Esophagus mucosa (tissue), 1 donor: Measurements from ENCODE around the gene PIGU. TPM values are rescaled to one million over a fixed set of nuclear protein-coding genes. Genes with fewer than 3 reads are reported as not detected.
"Not testable (repeated sequence)": the region's sequence is repeated elsewhere in the genome, so short reads cannot be mapped to it uniquely, and the experiment has no call there.

Experiments
- ATAC-seq: fragments of 200-7000 bp; cut with Tn5 transposase; one replicate; pipeline ENCODE4 v1.9.1; 2020
- total RNA-seq: library from RNA; stranded (reverse); gene quantifications from one replicate; pipeline ENCODE4 v1.2.4, GENCODE V29; 2023
- donor health status: DM: yes; HTN: yes; CAD: no.

Gene PIGU, protein sequence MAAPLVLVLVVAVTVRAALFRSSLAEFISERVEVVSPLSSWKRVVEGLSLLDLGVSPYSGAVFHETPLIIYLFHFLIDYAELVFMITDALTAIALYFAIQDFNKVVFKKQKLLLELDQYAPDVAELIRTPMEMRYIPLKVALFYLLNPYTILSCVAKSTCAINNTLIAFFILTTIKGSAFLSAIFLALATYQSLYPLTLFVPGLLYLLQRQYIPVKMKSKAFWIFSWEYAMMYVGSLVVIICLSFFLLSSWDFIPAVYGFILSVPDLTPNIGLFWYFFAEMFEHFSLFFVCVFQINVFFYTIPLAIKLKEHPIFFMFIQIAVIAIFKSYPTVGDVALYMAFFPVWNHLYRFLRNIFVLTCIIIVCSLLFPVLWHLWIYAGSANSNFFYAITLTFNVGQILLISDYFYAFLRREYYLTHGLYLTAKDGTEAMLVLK
- total RNA-seq, result 15.5 TPM

DNA sequence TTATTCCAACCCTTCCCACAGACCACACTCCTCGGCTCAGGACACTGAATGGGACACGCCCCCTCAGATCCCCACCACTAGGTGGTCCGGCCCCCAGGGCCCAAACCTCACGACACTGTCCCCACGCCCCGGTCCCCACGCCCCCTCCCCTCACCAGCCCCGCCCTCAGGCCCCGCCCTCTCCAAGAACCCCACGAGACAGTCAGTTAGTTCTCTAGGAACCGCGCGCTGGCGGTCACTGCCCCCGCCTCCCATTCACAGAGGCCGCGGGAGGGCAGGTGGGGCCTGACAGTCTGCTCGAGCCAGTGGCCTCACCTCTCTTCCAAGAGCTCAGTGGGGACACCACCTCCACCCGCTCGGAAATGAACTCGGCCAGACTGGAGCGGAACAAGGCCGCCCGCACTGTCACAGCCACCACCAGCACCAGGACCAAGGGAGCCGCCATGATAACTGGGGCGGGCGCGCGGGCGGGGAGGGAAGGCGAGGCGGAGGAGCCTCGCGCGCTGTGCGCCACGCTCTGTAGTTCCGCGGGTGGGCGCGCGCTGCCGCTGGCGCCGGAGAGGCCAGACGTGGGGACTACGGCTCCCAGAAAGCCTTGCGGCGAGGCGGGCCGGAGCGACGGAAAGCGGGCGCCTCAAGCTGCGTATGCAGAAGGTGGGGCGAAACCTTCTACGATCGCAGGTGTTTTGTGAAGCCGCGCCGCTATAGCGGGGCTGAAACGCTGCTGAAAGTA, at the start of gene PIGU:
Gene PIGU (minus strand): TSS at position 451 of the 732 bp plus-strand sequence. CDS start 7 bp downstream, at position 444.
- peak; percentile 98 for ATAC-seq

- ATAC-seq, result no peak
Observed at GRCh38 chr20:34724172-34724571, 47.3 kb upstream of the PIGU start.

- not testable (repeated sequence) for ATAC-seq
Observed at GRCh38 chr20:34722560-34722959, 45.7 kb upstream of the PIGU start.

GRCh38 chr20:34720266-34720665, 43.4 kb upstream of the PIGU start:
- ATAC-seq, result no peak

DNA sequence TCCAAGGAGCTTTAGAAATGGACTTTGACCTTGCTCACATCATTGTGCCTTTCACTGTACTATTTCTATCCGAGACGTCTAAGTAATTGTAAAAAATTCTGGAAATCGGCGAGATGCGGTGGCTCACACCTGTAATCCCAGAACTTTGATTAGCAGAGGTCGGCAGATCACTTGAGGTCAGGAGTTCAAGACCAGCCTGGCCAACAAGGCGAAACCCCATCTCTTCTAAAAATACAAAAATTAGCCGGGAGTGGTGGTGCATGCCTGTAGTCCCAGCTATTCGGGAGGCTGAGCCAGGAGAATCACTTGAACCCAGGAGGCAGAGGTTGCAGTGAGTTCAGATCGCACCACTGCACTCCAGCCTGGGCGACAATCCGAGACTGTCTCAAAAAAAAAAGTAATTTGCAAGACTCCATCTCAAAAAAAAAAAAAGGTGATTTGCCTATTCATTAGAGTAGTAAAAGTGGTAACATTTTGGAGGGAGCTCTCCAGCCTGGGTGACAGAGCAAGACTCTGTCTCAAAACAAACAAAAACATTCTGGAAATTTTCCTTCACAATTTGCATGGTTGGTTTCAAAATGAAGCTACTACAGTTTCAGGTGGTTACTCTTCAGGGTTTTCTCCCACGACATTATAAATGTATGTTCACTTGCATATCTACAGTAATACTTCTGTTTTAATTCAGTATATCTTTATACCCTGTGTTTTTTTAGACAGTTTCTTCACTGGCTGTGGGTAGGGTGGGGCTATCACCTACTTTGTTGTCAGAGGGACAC, 42.5 kb upstream of the PIGU start:
- ATAC-seq, result not testable (repeated sequence)

GRCh38 chr20:34717230-34718095, 40.6 kb upstream of the PIGU start:
- no peak for ATAC-seq

GRCh38 chr20:34716921-34717229, 40.0 kb upstream of the PIGU start:
- ATAC-seq, result no peak

GRCh38 chr20:34715384-34715783, 38.5 kb upstream of the PIGU start:
- peak; percentile 52 for ATAC-seq

- not testable (repeated sequence) for ATAC-seq
Observed at GRCh38 chr20:34713944-34714515, 37.1 kb upstream of the PIGU start.

- ATAC-seq, result peak; percentile 38
Observed at GRCh38 chr20:34713194-34713943, 36.5 kb upstream of the PIGU start.

- ATAC-seq, result no peak
Observed at GRCh38 chr20:34712525-34713192, 35.8 kb upstream of the PIGU start.

DNA sequence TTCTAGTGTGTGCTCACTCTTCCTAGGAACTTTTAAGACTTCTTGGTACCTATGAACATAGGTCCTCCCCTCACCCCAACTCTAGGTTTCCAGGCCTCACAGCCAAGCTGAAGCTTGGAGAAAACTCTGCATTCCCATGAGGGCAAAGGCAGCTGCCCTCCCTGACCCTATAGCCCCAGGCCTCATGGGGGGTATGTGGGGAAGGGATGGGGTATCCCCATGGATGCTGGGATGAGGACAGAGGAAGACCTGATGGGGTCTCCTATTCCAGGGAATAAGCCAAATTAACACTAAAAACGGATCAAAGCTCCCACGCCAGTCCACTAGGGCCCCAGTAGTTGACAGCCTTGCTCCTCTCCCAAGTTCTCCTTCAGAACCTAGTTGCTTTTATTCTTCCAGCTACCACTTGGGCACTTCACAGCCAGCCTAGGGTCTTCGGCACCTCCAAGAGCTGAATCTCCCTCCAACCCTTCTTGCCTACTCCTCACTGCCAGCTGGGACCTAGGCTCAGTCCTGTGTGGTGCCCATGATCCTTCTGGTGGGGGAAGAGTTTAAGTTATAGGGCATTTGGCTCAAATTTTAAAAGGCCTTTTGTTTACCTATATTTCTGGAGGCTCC, 35.0 kb upstream of the PIGU start:
- no peak for ATAC-seq

DNA sequence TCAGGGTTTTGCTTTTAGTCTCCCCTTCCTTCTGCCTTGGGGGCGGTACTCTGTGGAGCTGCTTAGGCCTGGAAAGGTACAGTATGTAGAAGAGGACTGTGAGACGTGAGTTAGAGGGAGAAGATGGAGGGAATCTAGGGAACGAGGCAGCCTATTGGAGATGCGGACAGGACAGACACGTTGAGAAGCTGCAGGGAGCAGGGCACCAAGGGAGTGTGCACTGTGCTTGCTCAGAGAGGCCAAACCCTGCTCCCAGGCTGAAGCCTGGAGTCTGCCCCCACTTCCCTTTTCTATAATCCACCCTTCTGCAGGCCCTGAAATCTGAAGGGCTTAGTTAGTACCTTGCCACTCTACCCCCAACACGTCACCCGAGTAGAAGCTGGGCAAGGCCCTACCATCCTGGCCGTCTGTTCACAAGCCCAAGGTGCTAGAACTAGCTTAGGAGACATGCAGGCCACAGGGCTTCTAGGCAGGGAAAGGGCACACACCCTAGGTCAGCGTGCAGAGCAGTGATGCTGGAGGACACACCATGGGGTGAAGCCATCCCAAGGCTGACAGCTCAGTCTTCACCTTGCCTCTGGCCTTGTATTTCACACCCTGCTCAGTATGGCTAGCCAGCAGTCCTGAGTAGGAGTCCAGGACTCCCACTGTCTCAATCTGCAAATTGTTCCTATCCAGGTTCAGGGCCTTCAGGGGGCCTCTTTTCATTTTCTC, 34.1 kb upstream of the PIGU start:
- ATAC-seq, result no peak

DNA sequence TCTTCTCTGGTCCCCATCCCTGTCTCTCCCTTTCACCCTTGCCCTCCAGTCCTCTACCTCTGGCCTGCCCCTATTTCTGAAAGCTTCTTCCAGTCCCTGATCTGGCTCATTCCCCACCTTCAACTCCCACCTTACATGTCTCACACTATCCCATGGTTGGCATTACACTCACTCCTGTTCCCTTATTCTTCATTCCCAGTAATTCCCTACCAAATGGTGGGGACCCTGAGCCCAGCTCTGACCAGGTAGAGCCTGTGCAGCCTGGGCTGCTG, 33.6 kb upstream of the PIGU start:
- no peak for ATAC-seq

GRCh38 chr20:34709831-34710567, 33.1 kb upstream of the PIGU start:
- ATAC-seq, result peak; percentile 38

GRCh38 chr20:34709044-34709830, 32.3 kb upstream of the PIGU start:
- ATAC-seq, result peak; percentile 54

GRCh38 chr20:34708621-34709043, 31.7 kb upstream of the PIGU start:
- ATAC-seq, result no peak
